GM23248 (cell line): Measurements from ENCODE around the gene PNMT. TPM values are rescaled to one million over a fixed set of nuclear protein-coding genes. Genes with fewer than 3 reads are reported as not detected.

Experiments
- DNase-seq: peaks from one replicate; pipeline ENCODE4 v3.0.0-alpha.2; 2015
- H2AFZ ChIP-seq: fragments of 200-600 bp; sonication (generic); 2 replicates; pipeline ENCODE4 v1.6.1; 2016; ENCODE audit warnings: antibody characterized with exemption
- H3F3A ChIP-seq: fragments of 200-600 bp; sonication (generic); 2 replicates; pipeline ENCODE4 v1.6.1; 2016; ENCODE audit warnings: mild to moderate bottlenecking, antibody characterized with exemption, mixed run types; ENCODE audit not compliant: insufficient read depth
- H3K27ac ChIP-seq: fragments of 200-600 bp; sonication (generic); 2 replicates; pipeline ENCODE4 v1.5.1; 2016; ENCODE audit warnings: mild to moderate bottlenecking
- H3K27me3 ChIP-seq: fragments of 200-600 bp; sonication (generic); replicated peaks from 2 replicates; pipeline ENCODE4 v1.6.1; 2016; ENCODE audit warnings: mild to moderate bottlenecking; ENCODE audit not compliant: insufficient read depth
- H3K36me3 ChIP-seq: fragments of 200-600 bp; sonication (generic); 2 replicates; pipeline ENCODE4 v1.6.1; 2016; ENCODE audit warnings: low read depth, mild to moderate bottlenecking
- H3K4me1 ChIP-seq: fragments of 200-600 bp; sonication (generic); 2 replicates; pipeline ENCODE4 v1.6.1; 2016; ENCODE audit warnings: mild to moderate bottlenecking; ENCODE audit not compliant: insufficient read depth
- H3K4me2 ChIP-seq: fragments of 200-600 bp; sonication (generic); one replicate; pipeline ENCODE4 v1.6.1; 2016; ENCODE audit warnings: mild to moderate bottlenecking; ENCODE audit not compliant: unreplicated experiment
- H3K4me3 ChIP-seq: fragments of 200-600 bp; sonication (generic); 2 replicates; pipeline ENCODE4 v1.5.1; 2016; ENCODE audit warnings: mild to moderate bottlenecking
- H3K79me2 ChIP-seq: fragments of 200-600 bp; sonication (generic); 2 replicates; pipeline ENCODE4 v1.6.1; 2016; ENCODE audit warnings: mild to moderate bottlenecking; ENCODE audit not compliant: insufficient read depth
- H3K9ac ChIP-seq: fragments of 200-600 bp; sonication (generic); 2 replicates; pipeline ENCODE4 v1.6.1; 2016; ENCODE audit warnings: mild to moderate bottlenecking
- H3K9me2 ChIP-seq: fragments of 200-600 bp; sonication (generic); 2 replicates; pipeline ENCODE4 v1.6.1; 2016; ENCODE audit warnings: mixed run types, mild to moderate bottlenecking, moderate library complexity; ENCODE audit not compliant: insufficient read depth
- H3K9me3 ChIP-seq: fragments of 200-600 bp; sonication (generic); one replicate; pipeline ENCODE4 v1.6.1; 2017; ENCODE audit warnings: low read depth
- H4K20me1 ChIP-seq: fragments of 200-600 bp; sonication (generic); 2 replicates; pipeline ENCODE4 v1.6.0; 2016; ENCODE audit not compliant: insufficient read depth
- EZH2 ChIP-seq: fragments of 200-600 bp; sonication (generic); IDR thresholded peaks from 2 replicates; pipeline ENCODE4 v1.6.1; 2018; ENCODE audit warnings: antibody characterized with exemption, mild to moderate bottlenecking; ENCODE audit not compliant: insufficient read depth, poor library complexity, severe bottlenecking
- EZH2phosphoT487 ChIP-seq: fragments of 200-600 bp; sonication (generic); IDR thresholded peaks from 2 replicates; pipeline ENCODE4 v1.6.1; 2018; ENCODE audit warnings: antibody characterized with exemption, moderate library complexity, mild to moderate bottlenecking, low read depth; ENCODE audit not compliant: insufficient read depth
- WGBS, 2 experiments: methylation state at CpG; one replicate each; pipeline ENCODE4 v1.1.6; 2015 to 2017; ENCODE audit warnings: low lambda C conversion rate in 2 of 2, low coverage in 1 of 2; ENCODE audit errors: missing lambda C conversion rate in 2 of 2; 5-methylcytosine and 5-hydroxymethylcytosine counted together
- in situ Hi-C: fragments of 300-500 bp; cut with MboI; formaldehyde crosslinking; loops from 2 replicates; pipeline ENCODE4 v1.15.0; 2020
- polyA plus RNA-seq: library from polyadenylated mRNA; unstranded; fragments of >200 nt; fragmentation: Nextera tagmentation; extraction: Ambion mirVana; gene quantifications from 2 replicates; pipeline ENCODE4 v1.2.1, GENCODE V29; 2016
- total RNA-seq: library from RNA; depleted of rRNA; stranded (reverse); fragments of >200 nt; shearing (Covaris generic); gene quantifications from 2 replicates; pipeline ENCODE4 v1.2.3, GENCODE V29; 2014

The PNMT gene
- total and polyA plus RNA-seq, 2 experiments from 2014 or later = not detected

DNA sequence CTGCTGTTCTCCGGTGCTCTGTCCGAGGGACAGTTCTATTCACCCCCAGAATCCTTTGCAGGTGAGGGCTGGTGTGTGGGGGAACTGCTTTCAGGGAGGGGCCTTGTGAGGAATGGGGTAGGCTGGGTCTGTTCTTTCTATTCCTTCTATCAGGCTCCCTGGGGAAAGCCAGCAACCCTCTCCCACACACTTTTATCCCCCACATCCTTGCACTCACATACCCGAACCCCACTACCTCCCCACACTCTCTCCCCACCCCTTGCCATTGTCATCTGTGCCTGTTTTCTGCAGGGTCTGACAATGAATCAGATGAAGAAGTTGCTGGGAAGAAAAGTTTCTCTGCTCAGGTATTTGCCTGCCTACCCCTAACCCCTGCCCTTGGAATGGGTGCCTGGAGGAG lies 9.5 kb upstream of the PNMT start:
- no peaks in the 10 kb centered on the region for H3K9me2 ChIP-seq
- no peaks in the 10 kb centered on the region for H3K27me3 ChIP-seq
- H3F3A ChIP-seq = no peaks in the 10 kb centered on the region
- TF ChIP-seq EZH2 (no peak), EZH2phosphoT487 (no peak)
- no peak overlapping the region for H3K4me2 ChIP-seq
- H4K20me1 ChIP-seq = no peaks in the 10 kb centered on the region
- H3K9ac ChIP-seq = no peak overlapping the region
- H2AFZ ChIP-seq = no peak overlapping the region
- in situ Hi-C loops = no loop called here
- no peak overlapping the region for H3K27ac ChIP-seq
- H3K9me3 ChIP-seq = no peaks in the 10 kb centered on the region
- H3K79me2 ChIP-seq = peaks cover 11% of the 10 kb centered on the region; the same call in 1 of the 2 replicates
- H3K36me3 ChIP-seq = no peaks in the 10 kb centered on the region
- H3K4me1 ChIP-seq = no peaks in the 10 kb centered on the region
- DNase-seq = no peak
- WGBS, 2 experiments = 91 to 97% methylated on average over 3 of the region's 3 CpGs
- no peak overlapping the region for H3K4me3 ChIP-seq

- Histone ChIP-seq H3K4me2 (no peak overlapping the region), H3K36me3 (no peaks in the 10 kb centered on the region), H3K9me3 (no peaks in the 10 kb centered on the region), H2AFZ (no peak overlapping the region), H3K27me3 (no peaks in the 10 kb centered on the region), H3F3A (no peaks in the 10 kb centered on the region), H3K79me2 (peaks cover 6% of the 10 kb centered on the region; the same call in 1 of the 2 replicates), H3K9me2 (no peaks in the 10 kb centered on the region), H3K9ac (no peak overlapping the region), H3K27ac (no peak overlapping the region), H3K4me3 (no peak overlapping the region), H3K4me1 (no peaks in the 10 kb centered on the region), H4K20me1 (no peaks in the 10 kb centered on the region)
- no peak for DNase-seq
- in situ Hi-C loops = no loop called here
- TF ChIP-seq EZH2 (no peak), EZH2phosphoT487 (no peak)
- WGBS, 2 experiments = 82 to 96% methylated on average over 10 to 15 of the region's 15 CpGs
These were observed 8.8 kb upstream of the PNMT start for GRCh38 chr17:39659279-39660010.

DNA sequence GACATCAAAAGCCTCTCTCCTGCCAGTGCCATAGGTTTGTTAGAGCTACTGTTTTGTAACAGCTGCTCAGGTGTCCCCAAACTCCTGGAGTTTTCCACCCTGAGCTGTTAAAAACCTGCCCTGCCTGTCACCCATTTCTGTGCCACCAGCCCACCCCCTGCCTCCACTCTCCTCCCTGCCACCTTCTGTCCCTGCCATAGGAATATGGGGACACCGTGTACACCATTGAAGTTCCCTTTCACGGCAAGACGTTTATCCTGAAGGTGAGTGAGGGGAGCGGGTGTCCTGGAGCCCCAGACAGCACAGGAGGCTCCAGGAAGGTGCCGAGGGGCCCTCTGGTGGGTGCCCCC lies 8.3 kb upstream of the PNMT start:
- no peaks in the 10 kb centered on the region for H3K36me3 ChIP-seq
- no peak overlapping the region for H3K9ac ChIP-seq
- DNase-seq = no peak
- H3K27me3 ChIP-seq = no peaks in the 10 kb centered on the region
- H3K4me3 ChIP-seq = no peak overlapping the region
- no peaks in the 10 kb centered on the region for H3K9me3 ChIP-seq
- H3K4me1 ChIP-seq = no peaks in the 10 kb centered on the region
- H3K9me2 ChIP-seq = no peaks in the 10 kb centered on the region
- no peak overlapping the region for H2AFZ ChIP-seq
- WGBS, 2 experiments = 81 to 85% methylated on average over 5 of the region's 5 CpGs
- H3F3A ChIP-seq = no peaks in the 10 kb centered on the region
- no peak for TF ChIP-seq EZH2
- TF ChIP-seq EZH2phosphoT487 = no peak
- no peak overlapping the region for H3K27ac ChIP-seq
- no peak overlapping the region for H3K4me2 ChIP-seq
- in situ Hi-C loops = no loop called here
- peaks cover under 1% of the 10 kb centered on the region; the same call in 1 of the 2 replicates for H3K79me2 ChIP-seq
- H4K20me1 ChIP-seq = no peaks in the 10 kb centered on the region

- H3K27me3 ChIP-seq = 0 out of 2 replicates have a peak, but pooled peaks cover under 1% of the 10 kb centered on the region
- no peaks in the 10 kb centered on the region for H3K4me1 ChIP-seq
- no peak overlapping the region for H3K4me2 ChIP-seq
- no peak overlapping the region for H3K27ac ChIP-seq
- TF ChIP-seq EZH2phosphoT487 = no peak
- no peak for TF ChIP-seq EZH2
- no peak overlapping the region for H3K9ac ChIP-seq
- H3K9me2 ChIP-seq = no peaks in the 10 kb centered on the region
- H3K9me3 ChIP-seq = no peaks in the 10 kb centered on the region
- H3F3A ChIP-seq = no peaks in the 10 kb centered on the region
- no peak overlapping the region for H3K4me3 ChIP-seq
- in situ Hi-C loops = no loop called here
- H3K36me3 ChIP-seq = no peaks in the 10 kb centered on the region
- WGBS, 2 experiments = 92% methylated on average over 34 to 35 of the region's 35 CpGs
- no peaks in the 10 kb centered on the region for H4K20me1 ChIP-seq
- H3K79me2 ChIP-seq = no peaks in the 10 kb centered on the region
- DNase-seq = no peak
- H2AFZ ChIP-seq = no peak overlapping the region
These were observed 7.6 kb upstream of the PNMT start for GRCh38 chr17:39660397-39661385.
